Astrocyte of the cerebellum (primary cell): ENCODE data around the gene FBXO28.

Source experiments
- DNase-seq: peaks from one replicate; pipeline ENCODE4 v3.0.0-alpha.2; 2011; ENCODE audit warnings: low read depth
- H3K4me3 ChIP-seq: 2 replicates; pipeline ENCODE4 v1.5.1; 2011; ENCODE audit warnings: mild to moderate bottlenecking, low read depth, low read length, moderate library complexity
- in situ Hi-C: cut with HindIII; loops from 2 replicates; pipeline ENCODE4 v1.10.0; 2017; ENCODE audit warnings: low sequenced_read_pairs
- TF ChIP-seq, protein P1 (sequence below): IDR thresholded peaks from 2 replicates; pipeline ENCODE4 v1.5.1; 2012; ENCODE audit warnings: low read length, low read depth, moderate library complexity, mild to moderate bottlenecking; ENCODE audit errors: missing control alignments

FBXO28 gene

DNA sequence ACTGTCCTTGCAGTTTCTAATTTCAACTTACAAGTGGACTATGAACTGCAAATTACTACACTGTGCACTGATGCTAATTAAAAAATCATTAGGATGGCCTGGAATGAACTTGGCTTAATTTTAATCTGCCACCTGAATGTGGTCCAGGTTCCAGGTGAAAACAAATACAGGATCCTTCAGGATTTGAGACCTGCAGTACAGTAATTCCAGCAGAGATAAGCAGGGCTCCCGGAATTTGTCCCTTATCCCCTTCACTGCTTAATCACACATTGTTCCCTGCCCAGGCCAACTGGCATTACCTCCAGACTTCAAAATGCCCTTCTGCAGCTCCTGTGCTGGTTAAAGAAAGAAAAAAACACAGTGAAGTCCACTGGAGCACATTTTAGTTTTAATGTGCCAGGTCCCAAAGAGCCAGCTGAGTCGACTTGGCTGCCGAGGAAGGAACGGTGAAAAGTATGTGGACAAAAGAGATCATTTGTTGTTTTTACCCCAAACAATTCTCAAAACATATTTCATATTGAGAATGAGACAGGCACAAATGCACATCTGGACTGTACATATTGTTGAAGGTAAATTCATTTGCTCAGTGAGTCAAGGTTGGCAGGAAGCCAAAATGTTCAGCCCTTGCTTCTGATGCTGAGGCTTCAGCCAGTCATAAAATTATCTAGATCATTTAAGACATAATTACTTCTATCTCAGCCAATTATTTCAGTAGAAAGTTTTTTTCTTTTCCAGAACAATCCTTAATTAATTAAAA, 97.5 kb downstream of the FBXO28 start:
- DNase-seq: peak; percentile 68
- in situ Hi-C loops: no loop called here
- no peak overlapping the region for H3K4me3 ChIP-seq
- TF ChIP-seq, protein P1, sequence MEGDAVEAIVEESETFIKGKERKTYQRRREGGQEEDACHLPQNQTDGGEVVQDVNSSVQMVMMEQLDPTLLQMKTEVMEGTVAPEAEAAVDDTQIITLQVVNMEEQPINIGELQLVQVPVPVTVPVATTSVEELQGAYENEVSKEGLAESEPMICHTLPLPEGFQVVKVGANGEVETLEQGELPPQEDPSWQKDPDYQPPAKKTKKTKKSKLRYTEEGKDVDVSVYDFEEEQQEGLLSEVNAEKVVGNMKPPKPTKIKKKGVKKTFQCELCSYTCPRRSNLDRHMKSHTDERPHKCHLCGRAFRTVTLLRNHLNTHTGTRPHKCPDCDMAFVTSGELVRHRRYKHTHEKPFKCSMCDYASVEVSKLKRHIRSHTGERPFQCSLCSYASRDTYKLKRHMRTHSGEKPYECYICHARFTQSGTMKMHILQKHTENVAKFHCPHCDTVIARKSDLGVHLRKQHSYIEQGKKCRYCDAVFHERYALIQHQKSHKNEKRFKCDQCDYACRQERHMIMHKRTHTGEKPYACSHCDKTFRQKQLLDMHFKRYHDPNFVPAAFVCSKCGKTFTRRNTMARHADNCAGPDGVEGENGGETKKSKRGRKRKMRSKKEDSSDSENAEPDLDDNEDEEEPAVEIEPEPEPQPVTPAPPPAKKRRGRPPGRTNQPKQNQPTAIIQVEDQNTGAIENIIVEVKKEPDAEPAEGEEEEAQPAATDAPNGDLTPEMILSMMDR: no peak
